A549 (cell line): ENCODE results near the gene TAPBPL. TPM values are rescaled to one million over a fixed set of nuclear protein-coding genes. Genes with fewer than 3 reads are reported as not detected.

Source experiments
- ATAC-seq, 2 experiments: fragments of 200-7000 bp in 1 of 2; fragments of >200 bp in 1 of 2; cut with Nextera tagmentation in 1 of 2; cut with Tn5 transposase in 1 of 2; 3 replicates each; pipeline versions ENCODE4 v1.8.0 to v1.9.1; 2018 to 2020; ENCODE audit warnings: mild to moderate bottlenecking in 1 of 2, moderate library complexity in 1 of 2
- CTCF ChIA-PET: fragments of 300-600 bp; sonication (Branson Sonifier 250); formaldehyde crosslinking; extraction: SDS; loops from one replicate; lab custom pipeline; 2021; ENCODE audit warnings: antibody characterized with exemption, inconsistent platforms; lab: Yijun Ruan, JAX
- POLR2A ChIA-PET: fragments of 350-600 bp; formaldehyde crosslinking; extraction: SDS; loops from one replicate; lab custom pipeline; 2021; ENCODE audit warnings: antibody characterized with exemption, inconsistent platforms; lab: Yijun Ruan, JAX
- DNase-seq, 2 experiments: peaks; one replicate each; pipeline versions ENCODE4 v3.0.0 to v3.0.0-alpha.2; 2011 to 2016; ENCODE audit warnings: low read depth in 1 of 2, low spot score in 1 of 2
- FAIRE-seq: peaks from 2 replicates; lab custom pipeline; 2011; peaks lifted over from hg19 to GRCh38; lab: Jason Lieb, UNC
- H3K27ac ChIP-seq, 2 experiments: fragments of >200 bp; sonication (Bioruptor Twin); formaldehyde crosslinking; 3 replicates each; pipeline ENCODE4 v1.5.1; 2016 to 2017
- H3K4me1 ChIP-seq: fragments of >200 bp; sonication (Bioruptor Twin); formaldehyde crosslinking; 3 replicates; pipeline ENCODE4 v1.6.1; 2016
- H3K4me2 ChIP-seq: fragments of >200 bp; sonication (Bioruptor Twin); formaldehyde crosslinking; 3 replicates; pipeline ENCODE4 v1.6.1; 2016
- H3K4me3 ChIP-seq: fragments of >200 bp; sonication (Bioruptor Twin); formaldehyde crosslinking; 3 replicates; pipeline ENCODE4 v1.5.1; 2016
- H3K9me3 ChIP-seq: fragments of >200 bp; sonication (Bioruptor Twin); formaldehyde crosslinking; 3 replicates; pipeline ENCODE4 v1.6.1; 2016
- CBX2 ChIP-seq: fragments of 200-600 bp; sonication (generic); IDR thresholded peaks from 2 replicates; pipeline ENCODE4 v1.6.1; 2016; ENCODE audit warnings: low read depth, mild to moderate bottlenecking, borderline replicate concordance
- CEBPB ChIP-seq, 2 experiments: fragments of >200 bp in 1 of 2; sonication (Bioruptor Twin) in 1 of 2; formaldehyde crosslinking in 1 of 2; IDR thresholded peaks; 2 replicates each; pipeline ENCODE4 v1.6.1; 2012 to 2016
- JUN ChIP-seq, 2 experiments: fragments of >200 bp; sonication (Bioruptor Twin); formaldehyde crosslinking; IDR thresholded peaks; 2 replicates in 1 of 2; 3 replicates in 1 of 2; pipeline ENCODE4 v1.6.1; 2016 to 2017
- MAFK ChIP-seq: fragments of 450-650 bp; IDR thresholded peaks from 2 replicates; pipeline ENCODE4 v1.6.1; 2014; ENCODE audit not compliant: partially characterized antibody
- MYC ChIP-seq: IDR thresholded peaks from 2 replicates; pipeline ENCODE4 v1.6.1; 2012; ENCODE audit warnings: mild to moderate bottlenecking, inconsistent platforms, low read length, improper control_type of control experiment, borderline replicate concordance
- NFE2L2 ChIP-seq: fragments of 150-350 bp; conservative IDR thresholded peaks from 2 replicates; pipeline ENCODE4 v1.6.1; 2014; ENCODE audit warnings: low read length
- PHF8 ChIP-seq: fragments of 200-600 bp; sonication (generic); IDR thresholded peaks from 2 replicates; pipeline ENCODE4 v1.6.1; 2016; ENCODE audit warnings: low read depth, mild to moderate bottlenecking, antibody characterized with exemption, moderate library complexity, borderline replicate concordance
- POLR2A ChIP-seq: IDR thresholded peaks from 2 replicates; pipeline ENCODE4 v1.6.1; 2012; ENCODE audit warnings: mild to moderate bottlenecking, low read length
- RARB ChIP-seq: fragments of 250-450 bp; sonication (Bioruptor Pico); IDR thresholded peaks from 2 replicates; pipeline ENCODE4 v1.8.0; 2021; ENCODE audit warnings: mild to moderate bottlenecking, moderate library complexity
- RNF2 ChIP-seq: fragments of 200-600 bp; sonication (generic); IDR thresholded peaks from 2 replicates; pipeline ENCODE4 v1.6.1; 2016; ENCODE audit warnings: low read depth, mild to moderate bottlenecking, antibody characterized with exemption, moderate library complexity, borderline replicate concordance
- SMC3 ChIP-seq: fragments of >200 bp; sonication (Bioruptor Twin); formaldehyde crosslinking; IDR thresholded peaks from 3 replicates; pipeline ENCODE4 v1.6.1; 2018; ENCODE audit warnings: inconsistent platforms
- TFCP2L1 ChIP-seq: fragments of 250-450 bp; sonication (Bioruptor Pico); IDR thresholded peaks from 2 replicates; pipeline ENCODE4 v1.5.0; 2021; ENCODE audit warnings: mild to moderate bottlenecking
- TP53 ChIP-seq: fragments of 250-450 bp; sonication (Bioruptor Pico); IDR thresholded peaks from 2 replicates; pipeline ENCODE4 v1.5.0; 2021; ENCODE audit warnings: mild to moderate bottlenecking, moderate library complexity
- ZC3H11A ChIP-seq: fragments of 450-650 bp; IDR thresholded peaks from 2 replicates; pipeline ENCODE4 v1.6.1; 2014; ENCODE audit warnings: antibody characterized with exemption, mild to moderate bottlenecking
- ZSCAN20 ChIP-seq: fragments of 250-450 bp; sonication (Bioruptor Pico); IDR thresholded peaks from 2 replicates; pipeline ENCODE4 v1.8.0; 2022; ENCODE audit warnings: mild to moderate bottlenecking, moderate library complexity
- WGBS: methylation state at CpG from one replicate; pipeline ENCODE4 v1.1.6; 2017; ENCODE audit errors: missing lambda C conversion rate; 5-methylcytosine and 5-hydroxymethylcytosine counted together
- polyA plus RNA-seq, 4 experiments: library from polyadenylated mRNA; depleted of rRNA in 3 of 4; stranded (reverse); fragments of >200 nt; fragmentation: RNase III in 1 of 4; extraction: RNeasy Plus Mini Kit Qiagen cat#74134 plus additional on column Dnase treatment in 1 of 4; gene quantifications; 2 replicates in 3 of 4; 3 replicates in 1 of 4; pipeline ENCODE4 v1.2.3, GENCODE V29; 2011 to 2017
- TF ChIP-seq, protein P1 (sequence below): fragments of >200 bp; sonication (Bioruptor Twin); formaldehyde crosslinking; IDR thresholded peaks from 3 replicates; pipeline ENCODE4 v1.6.1; 2016
- TF ChIP-seq, protein P2 (sequence below): fragments of >200 bp; sonication (Bioruptor Twin); formaldehyde crosslinking; IDR thresholded peaks from 3 replicates; pipeline ENCODE4 v1.5.1; 2016
- TF ChIP-seq, protein P3 (sequence below): IDR thresholded peaks from 2 replicates; pipeline ENCODE4 v1.6.1; 2012
- TF ChIP-seq, protein P4 (sequence below): fragments of 200-600 bp; sonication (generic); IDR thresholded peaks from 2 replicates; pipeline ENCODE4 v1.6.1; 2016; ENCODE audit warnings: antibody characterized with exemption, mild to moderate bottlenecking, moderate library complexity

TAPBPL gene
- polyA plus RNA-seq, 2 of the 4 experiments (the other 2 are of a cell fraction), result 2.8 to 3.6 TPM

DNA sequence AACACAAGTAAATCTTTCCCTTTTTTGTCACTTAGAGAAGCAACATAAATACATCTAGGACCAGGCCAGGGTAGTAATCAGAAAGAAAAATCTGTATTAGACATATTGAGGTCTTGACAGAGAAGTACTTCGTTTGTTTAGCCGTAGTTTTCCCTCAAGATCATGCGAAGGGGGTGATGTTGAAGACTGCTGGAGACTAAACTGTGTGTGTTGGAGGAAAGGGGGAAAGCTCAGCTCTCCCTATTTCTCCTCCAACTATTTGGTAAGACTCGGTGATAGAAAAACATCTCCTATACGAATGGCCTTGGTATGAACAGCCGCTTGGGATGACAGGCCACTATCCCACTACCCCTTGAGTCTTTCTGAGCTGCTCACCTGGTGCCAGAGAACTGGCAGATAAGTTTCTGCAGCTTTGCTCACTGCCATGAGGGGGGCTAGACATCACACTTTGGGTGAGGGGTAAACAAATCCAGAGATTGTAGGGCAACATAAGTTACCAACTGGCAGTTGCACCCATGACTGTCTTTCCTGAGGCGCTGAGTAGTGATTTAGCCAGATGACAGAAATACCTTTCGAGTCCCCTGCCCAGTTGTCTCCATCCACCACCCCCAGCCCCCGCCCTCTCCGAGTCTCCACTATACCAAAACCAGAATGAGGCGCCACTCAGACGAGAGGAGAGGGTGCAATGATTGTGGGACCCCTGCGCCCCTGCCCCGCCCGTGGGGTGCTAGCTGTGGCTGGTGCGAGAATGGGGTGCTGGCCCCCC lies 17.9 kb downstream of the TAPBPL start (continued):
- TF ChIP-seq, protein P1, sequence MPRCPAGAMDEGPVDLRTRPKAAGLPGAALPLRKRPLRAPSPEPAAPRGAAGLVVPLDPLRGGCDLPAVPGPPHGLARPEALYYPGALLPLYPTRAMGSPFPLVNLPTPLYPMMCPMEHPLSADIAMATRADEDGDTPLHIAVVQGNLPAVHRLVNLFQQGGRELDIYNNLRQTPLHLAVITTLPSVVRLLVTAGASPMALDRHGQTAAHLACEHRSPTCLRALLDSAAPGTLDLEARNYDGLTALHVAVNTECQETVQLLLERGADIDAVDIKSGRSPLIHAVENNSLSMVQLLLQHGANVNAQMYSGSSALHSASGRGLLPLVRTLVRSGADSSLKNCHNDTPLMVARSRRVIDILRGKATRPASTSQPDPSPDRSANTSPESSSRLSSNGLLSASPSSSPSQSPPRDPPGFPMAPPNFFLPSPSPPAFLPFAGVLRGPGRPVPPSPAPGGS, result no peak
- TF ChIP-seq, protein P2, sequence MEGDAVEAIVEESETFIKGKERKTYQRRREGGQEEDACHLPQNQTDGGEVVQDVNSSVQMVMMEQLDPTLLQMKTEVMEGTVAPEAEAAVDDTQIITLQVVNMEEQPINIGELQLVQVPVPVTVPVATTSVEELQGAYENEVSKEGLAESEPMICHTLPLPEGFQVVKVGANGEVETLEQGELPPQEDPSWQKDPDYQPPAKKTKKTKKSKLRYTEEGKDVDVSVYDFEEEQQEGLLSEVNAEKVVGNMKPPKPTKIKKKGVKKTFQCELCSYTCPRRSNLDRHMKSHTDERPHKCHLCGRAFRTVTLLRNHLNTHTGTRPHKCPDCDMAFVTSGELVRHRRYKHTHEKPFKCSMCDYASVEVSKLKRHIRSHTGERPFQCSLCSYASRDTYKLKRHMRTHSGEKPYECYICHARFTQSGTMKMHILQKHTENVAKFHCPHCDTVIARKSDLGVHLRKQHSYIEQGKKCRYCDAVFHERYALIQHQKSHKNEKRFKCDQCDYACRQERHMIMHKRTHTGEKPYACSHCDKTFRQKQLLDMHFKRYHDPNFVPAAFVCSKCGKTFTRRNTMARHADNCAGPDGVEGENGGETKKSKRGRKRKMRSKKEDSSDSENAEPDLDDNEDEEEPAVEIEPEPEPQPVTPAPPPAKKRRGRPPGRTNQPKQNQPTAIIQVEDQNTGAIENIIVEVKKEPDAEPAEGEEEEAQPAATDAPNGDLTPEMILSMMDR, result no peak
- TF ChIP-seq POLR2A, result no peak
- TF ChIP-seq ZSCAN20 (CRISPR knock-in tag), result no peak

DNA sequence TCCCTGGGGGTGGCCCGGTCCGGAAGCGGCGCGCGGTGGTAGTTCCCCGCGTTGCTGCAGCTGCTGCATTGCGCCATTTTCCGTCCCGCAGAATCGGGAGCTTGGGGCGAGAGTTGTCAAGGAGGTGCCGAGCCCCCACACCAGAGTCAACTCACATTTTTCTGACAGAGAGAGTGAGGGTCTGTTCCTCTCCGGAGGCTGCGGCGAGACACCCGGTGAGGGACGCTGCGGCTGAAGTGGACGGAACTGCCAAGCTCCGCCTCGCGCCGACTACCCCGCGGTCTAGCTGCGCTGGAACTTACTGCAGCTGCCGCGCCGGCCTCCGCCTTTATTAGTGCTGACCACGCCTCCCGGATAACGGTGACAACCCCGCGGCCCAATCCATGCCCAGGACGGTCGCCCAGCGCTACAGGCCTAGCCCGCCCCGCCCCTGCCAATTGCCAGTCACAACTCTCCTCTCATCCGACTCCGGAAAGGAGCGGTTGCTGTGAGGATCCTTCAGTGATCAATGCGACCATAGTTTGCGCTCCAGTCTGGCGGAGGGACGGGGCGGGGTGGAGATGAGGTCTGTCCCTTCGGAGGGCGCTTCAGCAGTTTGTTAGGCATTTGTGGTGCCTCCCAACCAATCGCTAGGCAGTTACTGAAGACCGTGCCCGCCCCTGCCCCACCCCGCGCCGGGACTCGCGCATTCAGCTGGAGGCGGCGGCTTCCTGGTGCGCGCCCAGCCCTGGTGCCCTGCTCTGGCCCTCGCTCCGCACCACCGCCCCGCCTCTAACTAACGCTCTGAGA lies 18.7 kb downstream of the TAPBPL start, which contains the start of gene VAMP1:
Gene VAMP1 (minus strand): TSS at position 303 of the 789 bp plus-strand sequence. CDS start 146 bp downstream, at position 157.
- peak within 1 kb of the TSS; percentile 81 to 90 for H3K27ac ChIP-seq
- peak within 1 kb of the TSS; percentile 100 for H3K4me2 ChIP-seq
- peak within 1 kb of the TSS; percentile 68 for H3K4me3 ChIP-seq
- under 1% methylated on average over 46 of the region's 69 CpGs for WGBS
- peaks cover 38% of the 10 kb centered on the region for H3K4me1 ChIP-seq
- DNase-seq, result peak; percentile 98
- no peaks in the 10 kb centered on the region for H3K9me3 ChIP-seq
- ChIA-PET POLR2A (interaction anchor here (0.6 to 2.7 kb wide), 46 partner anchors 8 to 386 kb away, joined by 3 to 42 read pairs (median 4); partner anchors contain the start of genes CD9, COPS7A, GAPDH and LTBR), CTCF (interaction anchor here (0.8 to 4.6 kb wide), 11 partner anchors 13 to 482 kb away, joined by 3 to 33 read pairs (median 4); partner anchors contain the start of gene MRPL51)
- FAIRE-seq, result no peak
- peak; percentile 95 to 96 for ATAC-seq
- TF ChIP-seq NFE2L2 (no peak; the same call in 1 of the 2 replicates), CEBPB (IDR thresholded peaks at IDR 0.05) (peak; percentile 39 to 84; a peak in 3 of 4 replicates), SMC3 (0 out of 3 replicates have a peak, but pooled peaks have one; percentile 7), RNF2 (no peak), RARB (CRISPR knock-in tag) (no peak), MAFK (peak; percentile 76), TP53 (CRISPR knock-in tag) (no peak), JUN (IDR thresholded peaks at IDR 0.05) (peak; percentile 50 to 97; a peak in 4 of 5 replicates), TFCP2L1 (CRISPR knock-in tag) (peak; percentile 89), PHF8 (peak; percentile 95), CBX2 (no peak), POLR2A (peak; percentile 100), MYC (peak; percentile 36; the same call in 1 of the 2 replicates), ZC3H11A (no peak)
- TF ChIP-seq, protein P2, result no peak
- TF ChIP-seq, protein P1, result peak; percentile 99
- TF ChIP-seq, protein P3, sequence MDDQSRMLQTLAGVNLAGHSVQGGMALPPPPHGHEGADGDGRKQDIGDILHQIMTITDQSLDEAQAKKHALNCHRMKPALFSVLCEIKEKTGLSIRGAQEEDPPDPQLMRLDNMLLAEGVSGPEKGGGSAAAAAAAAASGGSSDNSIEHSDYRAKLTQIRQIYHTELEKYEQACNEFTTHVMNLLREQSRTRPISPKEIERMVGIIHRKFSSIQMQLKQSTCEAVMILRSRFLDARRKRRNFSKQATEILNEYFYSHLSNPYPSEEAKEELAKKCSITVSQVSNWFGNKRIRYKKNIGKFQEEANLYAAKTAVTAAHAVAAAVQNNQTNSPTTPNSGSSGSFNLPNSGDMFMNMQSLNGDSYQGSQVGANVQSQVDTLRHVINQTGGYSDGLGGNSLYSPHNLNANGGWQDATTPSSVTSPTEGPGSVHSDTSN, result peak; percentile 89
- TF ChIP-seq, protein P4, sequence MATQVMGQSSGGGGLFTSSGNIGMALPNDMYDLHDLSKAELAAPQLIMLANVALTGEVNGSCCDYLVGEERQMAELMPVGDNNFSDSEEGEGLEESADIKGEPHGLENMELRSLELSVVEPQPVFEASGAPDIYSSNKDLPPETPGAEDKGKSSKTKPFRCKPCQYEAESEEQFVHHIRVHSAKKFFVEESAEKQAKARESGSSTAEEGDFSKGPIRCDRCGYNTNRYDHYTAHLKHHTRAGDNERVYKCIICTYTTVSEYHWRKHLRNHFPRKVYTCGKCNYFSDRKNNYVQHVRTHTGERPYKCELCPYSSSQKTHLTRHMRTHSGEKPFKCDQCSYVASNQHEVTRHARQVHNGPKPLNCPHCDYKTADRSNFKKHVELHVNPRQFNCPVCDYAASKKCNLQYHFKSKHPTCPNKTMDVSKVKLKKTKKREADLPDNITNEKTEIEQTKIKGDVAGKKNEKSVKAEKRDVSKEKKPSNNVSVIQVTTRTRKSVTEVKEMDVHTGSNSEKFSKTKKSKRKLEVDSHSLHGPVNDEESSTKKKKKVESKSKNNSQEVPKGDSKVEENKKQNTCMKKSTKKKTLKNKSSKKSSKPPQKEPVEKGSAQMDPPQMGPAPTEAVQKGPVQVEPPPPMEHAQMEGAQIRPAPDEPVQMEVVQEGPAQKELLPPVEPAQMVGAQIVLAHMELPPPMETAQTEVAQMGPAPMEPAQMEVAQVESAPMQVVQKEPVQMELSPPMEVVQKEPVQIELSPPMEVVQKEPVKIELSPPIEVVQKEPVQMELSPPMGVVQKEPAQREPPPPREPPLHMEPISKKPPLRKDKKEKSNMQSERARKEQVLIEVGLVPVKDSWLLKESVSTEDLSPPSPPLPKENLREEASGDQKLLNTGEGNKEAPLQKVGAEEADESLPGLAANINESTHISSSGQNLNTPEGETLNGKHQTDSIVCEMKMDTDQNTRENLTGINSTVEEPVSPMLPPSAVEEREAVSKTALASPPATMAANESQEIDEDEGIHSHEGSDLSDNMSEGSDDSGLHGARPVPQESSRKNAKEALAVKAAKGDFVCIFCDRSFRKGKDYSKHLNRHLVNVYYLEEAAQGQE, result peak; percentile 35; the same call in 1 of the 2 replicates
